Subcutaneous abdominal adipose tissue (tissue), 5 donors: ENCODE data around the gene UIMC1.

Experiments used
- H3K27ac ChIP-seq: one replicate; pipeline ENCODE4 v1.7.0; 2013; ENCODE audit warnings: low read depth, mild to moderate bottlenecking, inconsistent platforms, low read length, moderate library complexity
- H3K27me3 ChIP-seq, 5 donors: one replicate each; pipeline ENCODE4 v1.7.0; 2013; ENCODE audit warnings: low read length in 5 of 5, inconsistent platforms in 1 of 5; ENCODE audit not compliant: control insufficient read depth in 5 of 5, insufficient read depth in 4 of 5
- H3K36me3 ChIP-seq, 5 donors: one replicate each; pipeline ENCODE4 v1.7.0; 2013; ENCODE audit warnings: low read length in 5 of 5; ENCODE audit not compliant: control insufficient read depth in 5 of 5, insufficient read depth in 5 of 5
- H3K4me1 ChIP-seq, 5 donors: one replicate each; pipeline ENCODE4 v1.7.0; 2013; ENCODE audit warnings: low read length in 5 of 5, mild to moderate bottlenecking in 3 of 5, moderate library complexity in 1 of 5; ENCODE audit not compliant: control insufficient read depth in 5 of 5, insufficient read depth in 5 of 5
- H3K4me3 ChIP-seq, 5 donors: one replicate each; pipeline ENCODE4 v1.7.0; 2013; ENCODE audit warnings: low read length in 5 of 5, low read depth in 1 of 5
- H3K9ac ChIP-seq, 5 donors: one replicate each; pipeline ENCODE4 v1.7.0; 2013; ENCODE audit warnings: low read length in 5 of 5, mild to moderate bottlenecking in 4 of 5, moderate library complexity in 3 of 5
- H3K9me3 ChIP-seq, 5 donors: one replicate each; pipeline ENCODE4 v1.7.0; 2013; ENCODE audit warnings: low read length in 5 of 5; ENCODE audit not compliant: control insufficient read depth in 5 of 5
- donor health status: healthy.
- donor health status: healthy.
- donor health status: healthy.
- donor health status: healthy.
- donor health status: healthy.

The UIMC1 gene

GRCh38 chr5:176860381-176860780 is 146.2 kb downstream of the UIMC1 start:
- no peaks in the 10 kb centered on the region for H3K9me3 ChIP-seq
- H3K27ac ChIP-seq = no peak overlapping the region
- H3K9ac ChIP-seq = no peak overlapping the region
- H3K36me3 ChIP-seq = no peaks in the 10 kb centered on the region
- H3K27me3 ChIP-seq = peaks cover 32 to 71% (median 65%) of the 10 kb centered on the region in 5 donors
- H3K4me3 ChIP-seq = no peak overlapping the region
- H3K4me1 ChIP-seq = no peaks in the 10 kb centered on the region

- Histone ChIP-seq H3K36me3 (no peaks in the 10 kb centered on the region), H3K4me3 (no peak overlapping the region), H3K9ac (no peak overlapping the region), H3K9me3 (no peaks in the 10 kb centered on the region), H3K27ac (no peak overlapping the region), H3K27me3 (peaks cover 35 to 72% (median 60%) of the 10 kb centered on the region in 5 donors), H3K4me1 (no peaks in the 10 kb centered on the region)
Observed at GRCh38 chr5:176859916-176860315, 146.7 kb downstream of the UIMC1 start.

- Histone ChIP-seq H3K4me1 (no peaks in the 10 kb centered on the region), H3K36me3 (no peaks in the 10 kb centered on the region), H3K27ac (no peak overlapping the region), H3K9me3 (no peaks in the 10 kb centered on the region), H3K4me3 (no peak overlapping the region), H3K9ac (no peak overlapping the region), H3K27me3 (peaks cover 33 to 56% (median 44%) of the 10 kb centered on the region in 5 donors)
Observed at GRCh38 chr5:176857894-176858273, 148.7 kb downstream of the UIMC1 start.

- Histone ChIP-seq H3K4me3 (no peak overlapping the region), H3K36me3 (no peaks in the 10 kb centered on the region), H3K27ac (no peak overlapping the region), H3K9me3 (no peaks in the 10 kb centered on the region), H3K4me1 (no peaks in the 10 kb centered on the region), H3K27me3 (peaks cover 29 to 51% (median 39%) of the 10 kb centered on the region in 5 donors), H3K9ac (no peak overlapping the region)
Observed at GRCh38 chr5:176857216-176857893, 149.2 kb downstream of the UIMC1 start.

GRCh38 chr5:176856746-176857145 is 149.8 kb downstream of the UIMC1 start:
- Histone ChIP-seq H3K9ac (no peak overlapping the region), H3K9me3 (no peaks in the 10 kb centered on the region), H3K4me3 (no peak overlapping the region), H3K27ac (no peak overlapping the region), H3K4me1 (peaks cover 0 to 2% (median 0%) of the 10 kb centered on the region in 5 donors), H3K36me3 (no peaks in the 10 kb centered on the region), H3K27me3 (peaks cover 23 to 47% (median 35%) of the 10 kb centered on the region in 5 donors)

GRCh38 chr5:176855598-176855997 is 151.0 kb downstream of the UIMC1 start:
- no peaks in the 10 kb centered on the region for H3K9me3 ChIP-seq
- no peak overlapping the region for H3K9ac ChIP-seq
- H3K4me3 ChIP-seq = no peak overlapping the region
- peaks cover 20 to 43% (median 35%) of the 10 kb centered on the region in 5 donors for H3K27me3 ChIP-seq
- H3K36me3 ChIP-seq = no peaks in the 10 kb centered on the region
- no peak overlapping the region for H3K27ac ChIP-seq
- peaks cover 0 to 2% (median 0%) of the 10 kb centered on the region in 5 donors for H3K4me1 ChIP-seq
